GM21526 (cell line): Measurements from ENCODE around the gene HOXA7.

ENCODE experiments used
- ATAC-seq: cut with Tn5 transposase; IDR thresholded peaks from one replicate; pipeline ENCODE4 v1.9.1; 2021; ENCODE audit warnings: moderate library complexity; ENCODE audit not compliant: unreplicated experiment, low FRiP score

The HOXA7 gene

GRCh38 chr7:27139334-27140125 lies 16.9 kb downstream of the HOXA7 start:
- no peak for ATAC-seq

- ATAC-seq, result no peak
These were observed 17.5 kb downstream of the HOXA7 start for GRCh38 chr7:27138985-27139333.

- ATAC-seq, result no peak
These were observed 18.0 kb downstream of the HOXA7 start for GRCh38 chr7:27138472-27138871.

GRCh38 chr7:27137640-27138315 lies 18.7 kb downstream of the HOXA7 start:
- ATAC-seq, result no peak

GRCh38 chr7:27134392-27134791 lies 22.1 kb downstream of the HOXA7 start:
- ATAC-seq, result no peak

- no peak for ATAC-seq
These were observed 22.9 kb downstream of the HOXA7 start for GRCh38 chr7:27133409-27134231.

- no peak for ATAC-seq
These were observed 23.5 kb downstream of the HOXA7 start for GRCh38 chr7:27132978-27133377.

- no peak for ATAC-seq
These were observed 24.3 kb downstream of the HOXA7 start for GRCh38 chr7:27132214-27132613.

GRCh38 chr7:27131390-27131819 lies 25.1 kb downstream of the HOXA7 start:
- no peak for ATAC-seq

GRCh38 chr7:27130540-27131389 lies 25.7 kb downstream of the HOXA7 start, which contains the start of gene HOXA4:
Gene HOXA4, minus strand, starts transcription at chr7:27130757. Its CDS starts 24 bp downstream, at chr7:27130733.
- no peak for ATAC-seq

GRCh38 chr7:27129729-27130539 lies 26.5 kb downstream of the HOXA7 start:
- ATAC-seq, result no peak

- no peak for ATAC-seq
These were observed 27.4 kb downstream of the HOXA7 start for GRCh38 chr7:27128776-27129728.

GRCh38 chr7:27128034-27128433 lies 28.4 kb downstream of the HOXA7 start:
- ATAC-seq, result no peak

- no peak for ATAC-seq
These were observed 29.7 kb downstream of the HOXA7 start for GRCh38 chr7:27126596-27127327.

GRCh38 chr7:27125986-27126394 lies 30.5 kb downstream of the HOXA7 start:
- ATAC-seq, result no peak

- ATAC-seq, result no peak
These were observed 31.4 kb downstream of the HOXA7 start for GRCh38 chr7:27124902-27125689.
